Stimulated activated CD8-positive, alpha-beta memory T cell treated with anti-CD3 and anti-CD28 coated beads, Interleukin-4, amount 100 ng/mL, for 1 hour (primary cell): ENCODE results near the gene SPRY2.
"Not testable (repeated sequence)": the region's sequence is repeated elsewhere in the genome, so short reads cannot be mapped to it uniquely, and the experiment has no call there.

Experiments used
- DNase-seq, 2 donors: peaks; one replicate each; pipeline ENCODE4 v3.0.0-alpha.2; 2020; ENCODE audit warnings: low read depth in 2 of 2, low spot score in 1 of 2

SPRY2 gene

DNA sequence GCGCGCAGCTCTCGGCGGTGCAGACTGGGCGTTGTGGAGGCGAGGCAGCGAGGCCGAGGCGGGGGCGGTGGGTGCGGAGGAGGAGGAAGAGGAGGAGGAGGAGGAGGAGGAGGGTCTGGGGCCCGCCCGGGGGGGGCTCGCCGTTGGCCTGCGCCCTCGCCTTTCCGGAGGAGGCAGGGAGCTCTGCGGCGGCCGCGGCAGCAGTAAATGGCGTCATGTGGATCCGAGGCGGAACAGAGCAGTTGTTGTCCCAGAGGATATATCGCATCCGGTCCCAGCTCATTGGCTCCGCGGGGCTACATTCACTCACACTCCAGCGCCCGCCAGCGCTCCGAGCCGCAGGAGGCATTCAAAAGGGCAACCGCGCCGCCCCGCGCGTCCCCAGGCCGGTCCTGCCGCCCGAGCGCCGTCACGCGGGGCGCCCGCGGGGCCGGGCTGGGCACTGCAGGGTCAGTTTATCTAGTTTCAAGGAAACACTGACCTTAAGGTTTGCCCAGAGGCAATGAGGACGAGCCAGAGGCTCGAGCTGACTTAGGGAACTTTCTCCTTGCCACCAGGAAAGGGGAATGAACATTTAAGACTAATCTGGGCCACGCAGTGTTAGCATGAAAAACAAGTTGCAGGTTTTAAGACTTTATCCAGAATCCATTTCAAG, at the start of gene SPRY2:
Gene SPRY2 (minus strand): TSS at position 26 of the 655 bp plus-strand sequence. CDS start 3,421 bp downstream, outside the sequence.
- DNase-seq = no peak

DNA sequence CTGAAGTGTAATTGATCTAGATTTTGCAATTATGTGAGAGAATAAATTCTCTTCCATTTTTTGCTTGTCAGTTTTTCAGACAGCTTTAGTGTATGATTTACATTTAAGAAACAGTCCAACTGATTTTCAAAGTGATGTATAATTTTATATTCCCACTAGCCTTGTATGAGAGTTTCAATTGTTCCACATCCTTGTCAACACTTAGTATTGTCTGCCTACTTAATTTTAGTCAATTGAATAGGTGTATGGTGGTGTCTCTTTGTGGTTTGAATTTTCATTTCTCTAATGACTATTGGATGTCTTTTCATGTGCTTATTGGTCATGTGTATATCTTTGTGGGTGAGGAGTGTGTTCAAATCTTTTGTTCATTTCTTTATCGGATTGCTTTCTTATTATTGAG, 49.4 kb upstream of the SPRY2 start:
- DNase-seq = no peak

DNA sequence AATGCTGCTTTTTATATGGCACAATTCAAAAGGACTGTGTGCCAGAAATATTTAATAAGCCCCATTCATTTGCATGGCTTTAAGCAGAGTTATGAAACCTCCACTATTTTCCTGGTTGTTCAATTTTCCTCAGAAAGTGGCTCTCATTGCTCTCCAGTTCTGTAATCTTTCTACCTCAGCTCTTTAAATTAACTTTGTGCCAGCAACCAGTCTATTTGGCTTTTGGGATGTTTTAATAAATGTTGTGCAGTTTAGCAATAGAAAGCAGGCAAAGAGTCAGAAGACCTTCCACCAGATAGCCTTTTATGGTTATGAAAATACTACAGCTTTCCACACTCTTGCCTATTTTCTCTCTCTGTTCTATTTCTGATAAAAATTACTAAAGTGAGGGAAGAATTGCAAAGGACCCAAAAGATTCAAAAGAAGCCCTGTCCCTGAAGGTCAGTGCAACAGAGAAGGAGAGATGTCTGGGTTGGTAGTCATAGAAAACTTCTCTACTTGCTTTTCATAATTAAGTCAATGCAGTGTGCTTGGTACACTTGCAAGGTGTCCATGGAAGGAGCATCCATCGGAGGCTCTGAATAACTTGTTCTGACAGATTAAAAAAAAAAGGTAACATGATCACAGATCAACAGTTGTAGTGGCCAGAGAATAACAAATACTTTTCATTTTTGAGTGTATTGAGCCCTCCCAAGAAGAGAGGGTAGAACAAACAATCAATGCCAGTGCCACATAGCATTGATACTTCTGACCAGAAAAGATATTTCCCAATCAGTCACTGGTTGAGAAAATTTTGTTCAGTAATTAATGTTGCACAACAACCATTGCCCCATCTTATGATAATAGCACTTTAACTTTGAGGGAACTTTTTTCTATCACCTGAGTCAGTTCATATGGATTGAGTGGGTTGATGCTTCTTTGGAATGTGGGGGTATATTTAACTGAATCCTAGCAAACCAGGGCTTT, 48.4 kb upstream of the SPRY2 start:
- no peak for DNase-seq

DNA sequence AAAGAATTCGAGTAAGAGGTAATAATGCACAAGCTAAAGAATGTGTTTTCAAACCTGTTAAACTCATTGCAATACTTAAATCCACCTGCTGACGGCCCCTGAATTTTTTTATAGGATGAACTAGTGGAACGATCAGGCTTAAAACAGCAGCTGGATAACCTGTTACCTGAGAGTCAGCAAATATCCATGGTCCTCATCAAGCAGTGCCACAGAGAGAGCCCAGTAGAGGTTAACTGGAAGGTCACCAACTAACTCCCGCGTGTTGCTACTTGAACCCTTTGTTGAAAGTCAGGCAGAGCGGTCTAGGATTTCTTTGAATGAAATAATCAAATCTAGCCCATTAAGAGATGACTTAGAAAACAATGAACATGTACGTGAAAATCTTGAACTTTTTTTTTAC, 47.6 kb upstream of the SPRY2 start:
- no peak for DNase-seq

- DNase-seq = no peak
Observed at GRCh38 chr13:80386592-80386991, 45.7 kb upstream of the SPRY2 start.

DNA sequence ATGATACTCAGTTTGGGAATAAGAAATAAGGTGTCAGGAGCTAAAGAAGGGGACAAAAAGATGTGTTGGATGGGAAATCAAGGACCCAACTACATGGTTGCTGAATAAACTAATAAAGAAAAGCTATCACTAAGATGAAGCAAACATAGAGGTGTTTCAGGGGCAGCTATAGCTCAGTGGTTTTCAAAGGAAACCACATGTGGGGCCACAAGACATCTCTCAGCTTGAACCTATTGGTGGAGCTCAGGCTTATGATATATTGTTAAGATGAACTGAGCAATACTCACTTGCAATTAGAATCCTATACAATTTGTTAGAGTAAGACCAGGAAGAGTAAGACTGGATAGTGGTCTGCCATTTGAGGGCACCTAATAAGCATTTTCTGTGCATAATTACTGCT, 45.1 kb upstream of the SPRY2 start:
- DNase-seq = no peak

GRCh38 chr13:80382576-80382975, 41.6 kb upstream of the SPRY2 start:
- DNase-seq = no peak

DNA sequence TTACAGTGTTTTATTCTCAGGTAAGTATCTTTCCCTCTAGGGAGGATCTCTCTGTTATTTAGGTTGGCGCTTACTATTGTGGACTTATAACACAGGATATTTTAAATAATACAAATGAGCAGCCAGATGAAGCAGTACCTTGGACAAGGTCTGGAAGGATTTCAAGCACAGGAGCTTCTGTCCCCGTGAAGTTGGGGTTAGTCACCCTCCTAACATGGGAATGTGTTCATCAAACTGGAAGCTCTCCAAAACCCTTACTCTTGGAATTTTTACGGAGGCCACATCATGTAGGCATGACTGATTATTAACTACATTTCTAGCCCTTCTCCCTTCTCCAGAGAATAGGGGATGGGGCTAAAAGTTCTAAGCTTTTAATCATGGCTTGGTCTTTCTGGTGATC, 38.3 kb upstream of the SPRY2 start:
- DNase-seq = no peak

- DNase-seq = no peak
Observed at GRCh38 chr13:80376554-80376953, 35.6 kb upstream of the SPRY2 start.

- no peak for DNase-seq
Observed at GRCh38 chr13:80374901-80375300, 34.0 kb upstream of the SPRY2 start.

DNA sequence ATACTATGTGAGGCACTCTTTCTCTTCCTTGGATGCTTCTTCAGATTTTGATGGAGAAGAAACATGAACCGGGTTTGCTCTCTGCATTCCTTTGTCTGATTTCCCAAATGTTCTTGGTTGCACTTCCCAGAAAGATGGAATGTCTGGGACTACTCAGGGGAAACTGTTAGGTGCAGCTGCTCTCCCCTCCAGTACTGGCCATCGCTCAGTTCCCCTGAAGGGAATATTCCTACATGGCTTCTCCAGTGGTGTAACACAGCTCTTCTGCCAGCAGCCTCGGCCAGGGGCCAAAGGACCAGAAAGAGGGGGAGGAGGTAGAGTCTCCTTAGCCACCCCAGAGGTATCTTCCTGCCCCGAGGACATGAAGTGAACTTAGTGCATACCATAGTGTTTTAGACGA, 33.5 kb upstream of the SPRY2 start:
- no peak for DNase-seq

GRCh38 chr13:80371840-80372509, 31.0 kb upstream of the SPRY2 start:
- DNase-seq = no peak

DNA sequence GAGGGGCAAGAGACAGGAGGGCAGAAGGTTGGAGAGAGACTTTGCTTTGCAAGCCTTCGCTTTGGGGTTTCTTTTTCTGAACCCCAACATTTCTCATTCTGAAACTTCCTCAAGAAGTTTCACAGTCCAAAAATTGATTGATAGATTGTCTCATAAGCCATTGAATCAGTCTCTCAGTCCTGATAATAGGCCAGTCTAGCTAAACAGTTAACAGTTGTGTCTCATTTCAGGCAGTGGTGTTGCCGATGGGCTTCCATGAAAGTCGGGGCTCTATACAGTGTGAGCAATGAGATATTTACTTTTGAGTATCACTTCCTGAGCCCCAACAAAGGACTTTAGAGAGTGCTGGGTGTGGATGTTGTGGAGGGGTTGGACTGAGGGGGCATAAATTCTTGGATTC, 26.5 kb upstream of the SPRY2 start:
- DNase-seq = no peak

DNA sequence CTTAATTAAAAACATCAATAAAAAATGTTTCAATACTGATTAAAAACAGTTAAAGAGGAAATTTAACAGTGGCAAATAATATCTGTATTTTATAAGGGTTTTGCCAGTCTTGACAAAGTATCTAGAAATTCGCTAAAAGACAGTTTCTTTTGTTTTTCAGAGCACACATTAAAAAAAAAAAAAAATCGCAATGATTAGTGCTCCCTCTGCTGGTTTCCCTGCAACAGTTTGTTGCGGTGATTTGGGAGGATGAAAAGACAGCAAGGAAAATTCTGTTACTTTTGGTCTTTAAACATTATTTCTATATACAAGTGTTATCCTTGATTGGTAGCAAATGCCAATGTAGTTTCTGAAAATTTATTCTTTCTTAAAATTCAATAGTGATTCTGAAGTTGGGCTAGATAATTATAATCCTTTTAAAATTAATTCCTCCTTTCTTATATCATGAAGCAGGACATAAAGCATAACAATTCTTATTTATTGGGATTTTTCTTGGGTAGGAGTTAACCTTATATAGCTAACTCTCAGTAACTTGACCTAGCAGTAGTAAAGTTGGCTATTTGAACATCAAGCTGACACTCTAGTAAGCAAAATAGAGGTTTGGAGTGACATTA, 23.1 kb upstream of the SPRY2 start:
- DNase-seq = no peak

- no peak for DNase-seq
Observed at GRCh38 chr13:80362481-80362880, 21.6 kb upstream of the SPRY2 start.

- DNase-seq = no peak
Observed at GRCh38 chr13:80361883-80362327, 21.0 kb upstream of the SPRY2 start.

DNA sequence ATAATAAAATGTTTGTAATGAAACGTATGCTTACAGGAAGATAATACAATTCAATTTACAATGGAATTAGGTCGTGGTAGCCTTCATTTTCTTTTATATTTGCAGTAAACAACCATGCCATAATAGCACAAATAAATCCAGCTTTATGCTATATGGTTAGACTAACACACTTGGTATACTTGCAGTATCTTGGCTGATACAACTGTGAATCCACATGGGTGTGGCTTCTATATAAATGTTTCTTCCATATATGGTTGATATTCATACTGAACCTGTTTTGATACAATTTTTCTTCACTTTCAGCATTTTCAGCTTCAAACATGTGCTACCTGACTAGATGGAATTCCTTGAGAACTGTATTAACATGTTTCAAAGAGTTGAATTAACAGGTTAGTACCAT, 20.4 kb upstream of the SPRY2 start:
- DNase-seq = no peak

DNA sequence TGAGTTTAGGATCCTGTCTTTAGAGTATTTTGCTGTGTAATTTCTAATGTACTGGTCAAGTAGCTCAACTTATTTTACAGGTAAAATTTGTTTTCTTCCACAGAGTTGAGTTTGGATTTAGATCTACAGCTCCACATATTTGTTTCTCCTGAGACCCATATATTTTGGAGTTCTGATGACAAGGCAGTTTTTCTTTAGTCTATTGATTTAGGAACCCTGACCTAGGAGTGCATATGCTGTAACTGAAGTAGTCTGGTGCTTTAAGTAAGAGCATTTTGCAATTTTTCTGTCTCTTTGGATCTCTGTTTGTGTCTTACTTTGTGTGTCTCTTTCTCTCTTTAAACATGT, 19.5 kb upstream of the SPRY2 start:
- DNase-seq = no peak

DNA sequence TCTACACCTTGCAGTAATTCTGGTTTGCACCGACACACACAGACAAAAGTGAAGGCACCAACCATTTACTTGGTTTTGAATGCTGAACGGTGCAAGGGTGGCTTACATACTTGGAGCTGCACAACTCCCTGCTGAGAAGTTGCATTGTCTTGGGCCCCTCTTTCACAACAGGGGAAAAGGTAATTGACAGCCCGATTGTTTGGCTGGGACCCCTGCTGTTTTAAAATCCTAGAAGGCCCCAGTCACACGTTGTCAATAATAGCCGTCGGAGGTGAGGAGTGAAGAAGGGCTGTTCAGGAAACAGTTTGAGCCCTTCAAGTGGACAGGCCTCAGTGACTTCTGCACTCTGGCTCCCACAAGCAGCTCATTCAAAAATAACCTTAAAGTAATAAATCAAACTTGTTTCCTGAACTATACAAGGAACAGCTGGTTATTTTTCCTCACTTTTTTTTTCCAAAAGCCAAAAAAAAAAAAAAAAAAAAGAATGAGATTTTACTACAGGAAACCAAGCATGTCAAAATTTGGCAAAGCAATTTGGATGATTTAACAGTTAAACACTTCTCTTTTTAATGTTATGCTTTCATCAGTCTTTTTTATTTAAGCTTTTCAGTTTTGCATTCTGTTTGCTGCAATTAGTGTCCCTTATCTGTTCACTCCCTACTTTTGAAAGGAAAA, 19.0 kb upstream of the SPRY2 start:
- no peak for DNase-seq

DNA sequence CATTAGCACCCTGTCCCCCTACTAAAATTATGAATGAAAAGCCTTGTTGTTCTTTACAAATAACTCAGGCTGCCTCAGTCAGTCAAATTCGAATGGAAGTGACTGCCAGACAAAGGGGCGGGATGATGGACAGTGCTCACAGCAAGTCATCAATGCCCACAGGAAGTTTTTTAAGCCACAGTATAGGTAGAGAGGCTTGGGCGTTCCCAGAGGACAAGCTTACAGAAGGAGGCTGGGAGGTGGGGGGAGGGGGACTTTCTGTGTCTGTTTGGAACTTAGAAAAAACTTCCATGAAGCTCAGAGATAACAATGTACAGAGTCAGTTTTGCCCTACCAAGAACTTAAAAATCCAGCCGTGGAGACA, 18.5 kb upstream of the SPRY2 start:
- DNase-seq = no peak

DNA sequence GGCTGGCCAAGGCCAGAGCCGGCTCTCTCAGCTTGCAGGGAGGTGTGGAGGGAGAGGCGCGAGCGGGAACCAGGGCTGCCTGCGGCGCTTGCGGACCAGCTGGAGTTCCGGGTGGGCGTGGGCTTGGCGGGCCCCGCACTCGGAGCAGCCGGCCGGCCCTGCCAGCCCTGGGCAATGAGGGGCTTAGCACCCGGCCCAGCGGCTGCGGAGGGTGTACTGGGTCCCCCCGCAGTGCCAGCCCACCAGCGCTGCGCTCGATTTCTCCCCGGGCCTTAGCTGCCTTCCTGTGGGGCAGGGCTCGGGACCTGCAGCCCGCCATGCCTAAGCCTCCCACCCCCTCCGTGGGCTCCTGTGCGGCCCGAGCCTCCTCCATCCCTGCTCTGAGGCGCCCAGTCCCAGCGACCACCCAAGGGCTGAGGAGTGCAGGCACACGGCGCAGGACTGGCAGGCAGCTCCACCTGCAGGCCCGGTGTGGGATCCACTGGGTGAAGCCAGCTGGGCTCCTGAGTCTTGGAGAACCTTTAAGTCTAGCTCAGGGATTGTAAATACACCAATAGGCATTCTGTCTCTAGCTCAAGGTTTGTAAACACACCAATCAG, 14.7 kb upstream of the SPRY2 start:
- not testable (repeated sequence) for DNase-seq
